HAP-1 (cell line): ENCODE results near the gene ARHGAP45.

ENCODE experiments used
- DNase-seq, 2 experiments: peaks; one replicate each; pipeline ENCODE4 v3.0.0-alpha.2; 2016 to 2020; ENCODE audit warnings: low spot score in 2 of 2
- H3K27me3 ChIP-seq: fragments of 250-450 bp; sonication (Bioruptor Pico); 2 replicates; pipeline ENCODE4 v1.5.1; 2020; ENCODE audit warnings: low read depth, mild to moderate bottlenecking, moderate library complexity
- H3K36me3 ChIP-seq: fragments of 250-450 bp; sonication (Bioruptor Pico); replicated peaks from 2 replicates; pipeline ENCODE4 v1.5.1; 2020; ENCODE audit warnings: mild to moderate bottlenecking
- H3K4me1 ChIP-seq: fragments of 250-450 bp; sonication (Bioruptor Pico); 2 replicates; pipeline ENCODE4 v1.5.1; 2020; ENCODE audit warnings: mild to moderate bottlenecking
- H3K4me3 ChIP-seq: fragments of 250-450 bp; sonication (Bioruptor Pico); 2 replicates; pipeline ENCODE4 v1.5.1; 2020; ENCODE audit warnings: mild to moderate bottlenecking, moderate library complexity
- H3K9me3 ChIP-seq: fragments of 250-450 bp; sonication (Bioruptor Pico); 2 replicates; pipeline ENCODE4 v1.5.1; 2020; ENCODE audit warnings: mild to moderate bottlenecking, moderate library complexity
- in situ Hi-C: fragments of 300-500 bp; cut with MboI; formaldehyde crosslinking; loops from 3 replicates; pipeline ENCODE4 v1.14.3; 2020; ENCODE audit warnings: low sequenced_read_pairs, inconsistent platforms, mixed read lengths

ARHGAP45 gene

GRCh38 chr19:1129535-1129934, 62.6 kb downstream of the ARHGAP45 start:
- Histone ChIP-seq H3K9me3 (no peaks in the 10 kb centered on the region), H3K4me1 (no peaks in the 10 kb centered on the region), H3K4me3 (no peak overlapping the region), H3K27me3 (no peaks in the 10 kb centered on the region), H3K36me3 (peaks cover 3% of the 10 kb centered on the region; the same call in 1 of the 2 replicates)
- DNase-seq: no peak
- in situ Hi-C loops: no loop called here

DNA sequence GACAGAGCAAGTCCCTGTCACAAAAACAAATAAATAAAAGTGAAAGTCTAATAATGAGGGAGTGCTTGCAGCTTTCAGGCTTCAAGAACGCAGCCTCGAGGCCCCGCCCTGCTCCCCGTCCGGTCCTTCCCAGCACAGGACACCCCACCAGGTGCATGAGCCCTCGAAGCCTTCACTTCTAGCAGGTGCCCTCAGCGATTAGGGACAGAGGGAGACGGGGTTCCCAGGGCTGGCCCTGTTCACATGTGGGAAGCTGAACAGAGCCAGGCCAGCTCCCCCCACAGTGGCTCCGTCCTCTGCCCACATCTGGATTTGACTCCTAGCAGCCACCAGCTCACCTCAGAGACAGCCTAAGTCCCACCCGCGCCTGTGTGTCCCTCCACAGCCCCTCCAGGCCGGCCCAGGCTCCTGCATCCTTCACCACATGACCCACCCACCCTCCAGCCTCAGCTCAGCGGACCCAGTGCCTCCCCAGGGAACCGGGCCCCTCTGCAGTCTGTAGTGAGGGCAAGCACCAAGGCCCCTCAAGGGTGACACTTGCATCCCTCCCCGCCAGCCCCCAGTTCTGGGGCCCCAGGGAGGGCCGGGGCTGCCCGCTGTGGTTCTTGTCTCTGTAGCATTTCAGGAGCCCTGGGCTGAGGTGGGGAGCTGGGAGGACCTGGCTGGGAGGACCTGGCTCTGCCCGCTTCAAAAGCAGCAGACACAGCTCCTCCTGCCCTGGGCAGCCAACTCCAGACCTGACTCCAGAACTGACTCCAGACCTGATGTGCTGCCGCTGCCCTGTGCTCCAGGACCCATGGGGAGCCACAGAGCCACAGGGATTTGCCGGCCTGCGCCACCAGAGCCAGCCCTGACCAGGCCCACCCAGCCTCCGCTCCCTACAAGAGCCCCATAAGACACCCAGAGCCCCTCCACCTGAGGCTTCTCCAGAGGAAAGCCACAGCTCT, 64.1 kb downstream of the ARHGAP45 start:
- Histone ChIP-seq H3K36me3 (peaks cover 3% of the 10 kb centered on the region; the same call in 1 of the 2 replicates), H3K9me3 (no peaks in the 10 kb centered on the region), H3K4me1 (no peaks in the 10 kb centered on the region), H3K4me3 (no peak overlapping the region), H3K27me3 (no peaks in the 10 kb centered on the region)
- DNase-seq: no peak
- in situ Hi-C loops: no loop called here

DNA sequence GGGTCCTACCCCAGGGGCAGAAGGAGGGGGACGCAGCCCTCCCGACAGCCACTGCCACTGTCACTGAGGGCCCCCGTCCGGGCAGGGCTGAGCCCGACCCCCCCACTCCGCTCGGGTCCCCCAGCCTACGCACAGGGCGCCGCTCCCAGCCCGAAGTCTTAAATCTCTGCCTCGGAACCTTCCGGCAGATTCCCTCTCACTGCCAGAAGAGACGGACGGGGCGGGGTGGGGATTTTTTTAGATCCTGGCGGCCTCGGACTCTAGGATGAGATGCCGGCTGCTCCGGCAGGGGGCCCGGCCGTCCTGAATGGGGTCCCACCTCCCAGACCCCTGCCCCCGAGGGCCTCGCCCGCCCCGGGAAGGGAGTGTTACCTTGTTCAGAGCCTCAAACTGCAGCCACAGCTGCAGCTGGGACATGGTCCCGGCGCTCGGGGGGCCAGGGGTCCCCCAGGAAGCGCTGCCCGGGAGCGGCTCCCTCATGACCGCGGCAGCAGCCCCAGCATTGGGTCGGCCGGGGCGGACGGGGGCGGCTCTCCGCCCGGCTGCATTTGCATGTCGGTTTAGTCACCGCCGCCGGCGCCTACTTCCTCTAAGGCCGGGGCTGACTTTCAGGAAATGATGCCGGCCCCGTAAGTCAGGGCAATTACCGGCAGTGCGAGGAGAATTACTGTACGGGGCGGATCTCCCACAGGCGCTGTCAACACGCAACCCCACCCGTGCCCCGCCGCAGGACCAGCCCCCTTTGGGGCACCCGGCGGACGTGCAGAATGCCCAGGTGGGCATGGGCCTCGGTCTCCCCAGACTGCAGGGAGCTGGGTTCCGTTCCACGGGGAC, 65.0 kb downstream of the ARHGAP45 start:
- in situ Hi-C loops: no loop called here
- peaks cover 3% of the 10 kb centered on the region; the same call in 1 of the 2 replicates for H3K36me3 ChIP-seq
- no peak for DNase-seq
- H3K4me3 ChIP-seq: no peak overlapping the region
- no peaks in the 10 kb centered on the region for H3K4me1 ChIP-seq
- no peaks in the 10 kb centered on the region for H3K9me3 ChIP-seq
- no peaks in the 10 kb centered on the region for H3K27me3 ChIP-seq

DNA sequence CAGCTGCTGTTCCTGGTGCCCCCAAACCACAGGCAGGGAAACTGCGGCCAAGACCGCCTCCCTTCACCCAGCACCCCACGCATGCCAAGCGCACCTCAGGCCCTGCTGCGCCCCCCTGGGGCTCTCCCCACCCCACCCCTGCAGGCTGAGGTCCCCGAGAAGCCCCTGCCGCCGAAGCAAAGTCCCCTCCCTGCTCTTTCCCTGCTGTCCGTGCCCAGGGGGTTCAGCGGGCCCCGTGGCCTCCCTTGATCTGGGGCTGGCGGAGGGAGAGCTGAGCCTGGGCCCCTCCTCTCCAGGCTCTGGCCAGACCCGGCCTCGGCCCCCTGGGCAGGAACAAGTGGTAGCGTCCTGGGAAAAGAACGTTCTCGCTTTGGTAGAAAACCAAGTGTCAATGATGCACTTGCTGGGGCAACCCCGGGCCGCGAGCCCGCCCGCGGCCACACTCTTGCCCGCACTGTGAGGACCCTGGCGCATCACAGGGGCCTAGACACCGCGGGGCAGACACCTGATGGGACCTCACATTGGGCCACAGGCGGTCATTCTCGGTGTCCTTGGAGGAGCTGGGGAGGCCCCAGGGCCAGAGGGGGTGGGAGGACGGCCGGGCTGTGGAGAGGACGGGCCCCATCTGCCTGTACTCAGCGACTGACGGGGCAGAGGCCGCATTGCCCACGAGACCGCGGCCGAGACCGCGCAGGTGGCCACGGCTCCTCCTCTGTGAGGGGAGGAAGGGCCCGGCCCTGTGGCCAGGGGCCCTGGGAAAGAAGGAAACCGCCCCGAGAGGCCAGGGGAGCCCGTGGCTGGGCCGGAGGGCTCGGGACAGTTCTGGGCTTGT, 65.8 kb downstream of the ARHGAP45 start:
- in situ Hi-C loops: no loop called here

DNA sequence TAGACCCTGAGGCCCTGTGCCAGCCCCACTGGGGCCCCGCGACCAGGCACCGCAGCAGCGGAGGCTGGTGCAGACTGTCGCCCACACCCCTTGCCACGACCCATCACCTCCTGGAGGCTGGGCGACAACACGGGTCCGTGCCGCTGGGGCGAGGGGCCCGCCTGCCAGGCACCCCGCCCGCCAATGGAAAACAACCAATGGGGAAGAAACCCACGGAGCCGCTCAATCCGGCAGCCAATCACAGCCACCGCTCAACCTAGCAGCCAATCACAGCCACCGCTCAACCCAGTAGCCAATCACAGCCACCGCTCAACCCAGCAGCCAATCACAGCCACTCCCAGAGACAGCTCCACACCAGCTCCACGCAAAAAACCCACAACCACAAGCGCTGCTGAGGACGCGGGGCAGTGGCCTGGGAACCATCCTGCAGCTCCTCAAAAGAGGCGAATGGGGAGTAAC, 66.5 kb downstream of the ARHGAP45 start:
- in situ Hi-C loops: no loop called here
- DNase-seq: peak in 1 of 2 experiments; percentile 48
- Histone ChIP-seq H3K4me3 (no peak overlapping the region), H3K27me3 (no peaks in the 10 kb centered on the region), H3K36me3 (no peaks in the 10 kb centered on the region), H3K4me1 (no peaks in the 10 kb centered on the region), H3K9me3 (no peaks in the 10 kb centered on the region)

More for the DNA sequence above, 65.8 kb downstream of the ARHGAP45 start:
- Histone ChIP-seq H3K9me3 (no peaks in the 10 kb centered on the region), H3K27me3 (no peaks in the 10 kb centered on the region), H3K36me3 (no peaks in the 10 kb centered on the region), H3K4me1 (no peaks in the 10 kb centered on the region), H3K4me3 (no peak overlapping the region)
- no peak for DNase-seq

GRCh38 chr19:1134431-1134830, 67.5 kb downstream of the ARHGAP45 start:
- H3K4me1 ChIP-seq: no peaks in the 10 kb centered on the region
- no peak overlapping the region for H3K4me3 ChIP-seq
- no peaks in the 10 kb centered on the region for H3K9me3 ChIP-seq
- DNase-seq: no peak
- no peaks in the 10 kb centered on the region for H3K27me3 ChIP-seq
- in situ Hi-C loops: no loop called here
- H3K36me3 ChIP-seq: no peaks in the 10 kb centered on the region; the same call in 1 of the 2 replicates

- no peak overlapping the region for H3K4me3 ChIP-seq
- no peak for DNase-seq
- in situ Hi-C loops: no loop called here
- H3K27me3 ChIP-seq: no peaks in the 10 kb centered on the region
- no peaks in the 10 kb centered on the region for H3K4me1 ChIP-seq
- H3K9me3 ChIP-seq: no peaks in the 10 kb centered on the region
- no peaks in the 10 kb centered on the region; the same call in 1 of the 2 replicates for H3K36me3 ChIP-seq
Measured at GRCh38 chr19:1135454-1135853, 68.5 kb downstream of the ARHGAP45 start.

DNA sequence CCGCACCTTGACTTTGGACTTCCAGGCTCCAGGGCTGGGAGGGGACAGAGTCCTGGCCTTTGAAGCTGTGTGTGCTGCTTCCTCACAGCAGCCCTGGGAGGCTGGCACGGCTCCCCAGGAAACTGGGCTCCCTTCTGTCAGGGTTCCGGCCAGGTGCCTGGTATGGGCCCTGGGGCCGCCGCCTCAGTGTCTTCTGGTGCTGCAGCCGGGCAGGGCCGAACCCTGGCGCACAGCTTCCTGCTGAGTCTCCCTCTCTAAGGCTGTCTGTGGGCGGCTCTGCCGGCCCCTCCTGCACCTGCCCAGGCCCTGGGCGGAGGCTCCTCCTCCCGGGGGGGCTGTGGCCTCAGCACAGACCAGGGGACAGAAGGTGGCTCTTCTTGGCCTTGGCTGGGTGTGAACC, 69.2 kb downstream of the ARHGAP45 start:
- no peaks in the 10 kb centered on the region for H3K27me3 ChIP-seq
- in situ Hi-C loops: no loop called here
- no peak for DNase-seq
- no peaks in the 10 kb centered on the region for H3K4me1 ChIP-seq
- no peaks in the 10 kb centered on the region for H3K9me3 ChIP-seq
- H3K4me3 ChIP-seq: no peak overlapping the region
- H3K36me3 ChIP-seq: no peaks in the 10 kb centered on the region; the same call in 1 of the 2 replicates
